ENCODE results near the gene FRYL. TPM values are rescaled to one million over a fixed set of nuclear protein-coding genes. Genes with fewer than 3 reads are reported as not detected.
"Not testable (repeated sequence)": the region's sequence is repeated elsewhere in the genome, so short reads cannot be mapped to it uniquely, and the experiment has no call there.

Gene FRYL
- total RNA-seq (100 to 1,000 TPM; 104 to 120 TPM), total RNA-seq (221 to 284 reads per million in 2 donors)

GRCh38 chr4:48779998-48780864, at the start of gene FRYL:
Gene FRYL (minus strand): TSS chr4:48780279. CDS start chr4:48634410, 145,869 bp downstream.
- H3K27me3 Mint-ChIP-seq: no peaks in the 10 kb centered on the region
- H3K4me1 Mint-ChIP-seq: peaks cover 31% of the 10 kb centered on the region
- H3K4me3 Mint-ChIP-seq: peak within 1 kb of the TSS; percentile 99
- no peaks in the 10 kb centered on the region for H3K36me3 Mint-ChIP-seq (ENCODE audit: low read depth)
- DNase-seq: peak; percentile 92 to 97 (median 93)
- peak within 1 kb of the TSS; percentile 96 for H3K27ac Mint-ChIP-seq
- ATAC-seq: peak; percentile 90
- H3K9me3 ChIP-seq (ENCODE audit: control insufficient read depth, low read length, poor library complexity, severe bottlenecking): no peaks in the 10 kb centered on the region

- H3K4me1 Mint-ChIP-seq: peaks cover 10% of the 10 kb centered on the region
- peaks cover 6% of the 10 kb centered on the region for H3K27me3 Mint-ChIP-seq
- H3K4me3 Mint-ChIP-seq: no peak overlapping the region
Observed at GRCh38 chr4:48827622-48828021, 47.5 kb upstream of the FRYL start.

GRCh38 chr4:48821431-48821830, 41.4 kb upstream of the FRYL start:
- ATAC-seq; H3K4me3 Mint-ChIP-seq; H3K27ac Mint-ChIP-seq; H3K27me3 Mint-ChIP-seq; DNase-seq; H3K4me1 Mint-ChIP-seq; H3K9me3 ChIP-seq (ENCODE audit: control insufficient read depth, low read length, poor library complexity, severe bottlenecking); H3K36me3 Mint-ChIP-seq (ENCODE audit: low read depth): not testable (repeated sequence)

More at GRCh38 chr4:48827622-48828021, 47.5 kb upstream of the FRYL start:
- no peak for DNase-seq
- Mint-ChIP-seq H3K36me3 (ENCODE audit: low read depth) (peaks cover 2% of the 10 kb centered on the region), H3K27ac (no peak overlapping the region)
- ATAC-seq: no peak
- H3K9me3 ChIP-seq (ENCODE audit: control insufficient read depth, low read length, poor library complexity, severe bottlenecking): no peaks in the 10 kb centered on the region

GRCh38 chr4:48816971-48817370, 36.9 kb upstream of the FRYL start:
- H3K27me3 Mint-ChIP-seq: peaks cover 23% of the 10 kb centered on the region
- no peak overlapping the region for H3K27ac Mint-ChIP-seq
- ATAC-seq (no peak), DNase-seq (no peak)
- no peak overlapping the region for H3K4me3 Mint-ChIP-seq
- peaks cover 7% of the 10 kb centered on the region for H3K36me3 Mint-ChIP-seq (ENCODE audit: low read depth)
- H3K4me1 Mint-ChIP-seq: peaks cover 4% of the 10 kb centered on the region
- no peaks in the 10 kb centered on the region for H3K9me3 ChIP-seq (ENCODE audit: control insufficient read depth, low read length, poor library complexity, severe bottlenecking)

GRCh38 chr4:48816297-48816696, 36.2 kb upstream of the FRYL start:
- not testable (repeated sequence) for H3K4me3 Mint-ChIP-seq; ATAC-seq; H3K9me3 ChIP-seq (ENCODE audit: control insufficient read depth, low read length, poor library complexity, severe bottlenecking)

GRCh38 chr4:48815483-48815882, 35.4 kb upstream of the FRYL start:
- H3K36me3 Mint-ChIP-seq (ENCODE audit: low read depth): peaks cover 11% of the 10 kb centered on the region
- ATAC-seq (no peak), DNase-seq (no peak)
- no peak overlapping the region for H3K27ac Mint-ChIP-seq
- no peak overlapping the region for H3K4me3 Mint-ChIP-seq
- H3K27me3 Mint-ChIP-seq: peaks cover 29% of the 10 kb centered on the region
- no peaks in the 10 kb centered on the region for H3K9me3 ChIP-seq (ENCODE audit: control insufficient read depth, low read length, poor library complexity, severe bottlenecking)
- H3K4me1 Mint-ChIP-seq: peaks cover 4% of the 10 kb centered on the region

More at GRCh38 chr4:48816297-48816696, 36.2 kb upstream of the FRYL start:
- H3K36me3 Mint-ChIP-seq (ENCODE audit: low read depth); H3K4me1 Mint-ChIP-seq; DNase-seq; H3K27ac Mint-ChIP-seq: not testable (repeated sequence)
- peaks cover 29% of the 10 kb centered on the region for H3K27me3 Mint-ChIP-seq

GRCh38 chr4:48813964-48814363, 33.9 kb upstream of the FRYL start:
- DNase-seq (no peak), ATAC-seq (no peak)
- Mint-ChIP-seq H3K4me1 (peaks cover 4% of the 10 kb centered on the region), H3K4me3 (no peak overlapping the region), H3K27me3 (peaks cover 29% of the 10 kb centered on the region), H3K36me3 (ENCODE audit: low read depth) (peaks cover 13% of the 10 kb centered on the region), H3K27ac (no peak overlapping the region)
- no peaks in the 10 kb centered on the region for H3K9me3 ChIP-seq (ENCODE audit: control insufficient read depth, low read length, poor library complexity, severe bottlenecking)

GRCh38 chr4:48812866-48813265, 32.8 kb upstream of the FRYL start:
- no peak overlapping the region for H3K27ac Mint-ChIP-seq
- H3K36me3 Mint-ChIP-seq (ENCODE audit: low read depth): peaks cover 13% of the 10 kb centered on the region
- no peak for DNase-seq
- peaks cover 4% of the 10 kb centered on the region for H3K4me1 Mint-ChIP-seq
- no peaks in the 10 kb centered on the region for H3K9me3 ChIP-seq (ENCODE audit: control insufficient read depth, low read length, poor library complexity, severe bottlenecking)
- H3K27me3 Mint-ChIP-seq: peaks cover 29% of the 10 kb centered on the region
- ATAC-seq: no peak
- H3K4me3 Mint-ChIP-seq: no peak overlapping the region

- DNase-seq: no peak
- H3K4me1 Mint-ChIP-seq: no peaks in the 10 kb centered on the region
- no peak overlapping the region for H3K27ac Mint-ChIP-seq
- H3K9me3 ChIP-seq (ENCODE audit: control insufficient read depth, low read length, poor library complexity, severe bottlenecking): no peaks in the 10 kb centered on the region
- H3K36me3 Mint-ChIP-seq (ENCODE audit: low read depth): peaks cover 2% of the 10 kb centered on the region
- no peaks in the 10 kb centered on the region for H3K27me3 Mint-ChIP-seq
- ATAC-seq: no peak
- H3K4me3 Mint-ChIP-seq: no peak overlapping the region
Observed at GRCh38 chr4:48804584-48805301, 24.7 kb upstream of the FRYL start.

- H3K4me1 Mint-ChIP-seq: no peaks in the 10 kb centered on the region
Observed at GRCh38 chr4:48801016-48801715, 21.1 kb upstream of the FRYL start.

GRCh38 chr4:48800155-48800554, 20.1 kb upstream of the FRYL start:
- H3K36me3 Mint-ChIP-seq (ENCODE audit: low read depth); H3K4me3 Mint-ChIP-seq; DNase-seq; H3K4me1 Mint-ChIP-seq; H3K27ac Mint-ChIP-seq; ATAC-seq; H3K9me3 ChIP-seq (ENCODE audit: control insufficient read depth, low read length, poor library complexity, severe bottlenecking): not testable (repeated sequence)
- H3K27me3 Mint-ChIP-seq: peaks cover 14% of the 10 kb centered on the region

More at GRCh38 chr4:48801016-48801715, 21.1 kb upstream of the FRYL start:
- Mint-ChIP-seq H3K36me3 (ENCODE audit: low read depth) (peaks cover 3% of the 10 kb centered on the region), H3K27me3 (peaks cover 14% of the 10 kb centered on the region), H3K4me3 (no peak overlapping the region), H3K27ac (no peak overlapping the region)
- H3K9me3 ChIP-seq (ENCODE audit: control insufficient read depth, low read length, poor library complexity, severe bottlenecking): no peaks in the 10 kb centered on the region
- DNase-seq (no peak), ATAC-seq (no peak)

- Mint-ChIP-seq H3K4me1 (no peaks in the 10 kb centered on the region), H3K36me3 (ENCODE audit: low read depth) (peaks cover 3% of the 10 kb centered on the region), H3K27me3 (peaks cover 14% of the 10 kb centered on the region), H3K27ac (no peak overlapping the region), H3K4me3 (no peak overlapping the region)
- DNase-seq: no peak
- no peaks in the 10 kb centered on the region for H3K9me3 ChIP-seq (ENCODE audit: control insufficient read depth, low read length, poor library complexity, severe bottlenecking)
- ATAC-seq: no peak
Observed at GRCh38 chr4:48799157-48799556, 19.1 kb upstream of the FRYL start.

GRCh38 chr4:48798117-48798516, 18.0 kb upstream of the FRYL start:
- Mint-ChIP-seq H3K27ac (no peak overlapping the region), H3K36me3 (ENCODE audit: low read depth) (peaks cover 3% of the 10 kb centered on the region), H3K4me1 (no peaks in the 10 kb centered on the region), H3K27me3 (peaks cover 14% of the 10 kb centered on the region), H3K4me3 (no peak overlapping the region)
- H3K9me3 ChIP-seq (ENCODE audit: control insufficient read depth, low read length, poor library complexity, severe bottlenecking): no peaks in the 10 kb centered on the region
- DNase-seq: no peak
- ATAC-seq: no peak
